GM18861 (cell line): ENCODE data around the gene IMMP2L.
"Not testable (repeated sequence)": the region's sequence is repeated elsewhere in the genome, so short reads cannot be mapped to it uniquely, and the experiment has no call there.

Source experiments
- ATAC-seq: cut with Tn5 transposase; IDR thresholded peaks from one replicate; pipeline ENCODE4 v1.9.1; 2021; ENCODE audit not compliant: unreplicated experiment

The IMMP2L gene

GRCh38 chr7:110964775-110965174, 597.5 kb downstream of the IMMP2L start:
- no peak for ATAC-seq

- ATAC-seq, result no peak
These were observed 599.5 kb downstream of the IMMP2L start for GRCh38 chr7:110962826-110963225.

GRCh38 chr7:110962374-110962773, 599.9 kb downstream of the IMMP2L start:
- no peak for ATAC-seq

GRCh38 chr7:110960811-110961210, 601.5 kb downstream of the IMMP2L start:
- no peak for ATAC-seq

- ATAC-seq, result no peak
These were observed 614.0 kb downstream of the IMMP2L start for GRCh38 chr7:110948280-110948679.

GRCh38 chr7:110947408-110947807, 614.9 kb downstream of the IMMP2L start:
- ATAC-seq, result no peak

- no peak for ATAC-seq
These were observed 617.2 kb downstream of the IMMP2L start for GRCh38 chr7:110944966-110945644.

- peak; percentile 73 for ATAC-seq
These were observed 617.8 kb downstream of the IMMP2L start for GRCh38 chr7:110944448-110944847.

GRCh38 chr7:110943701-110944345, 618.5 kb downstream of the IMMP2L start:
- ATAC-seq, result no peak

- no peak for ATAC-seq
These were observed 620.9 kb downstream of the IMMP2L start for GRCh38 chr7:110941385-110941784.

- ATAC-seq, result no peak
These were observed 621.5 kb downstream of the IMMP2L start for GRCh38 chr7:110940756-110941155.

GRCh38 chr7:110938165-110938564, 624.1 kb downstream of the IMMP2L start:
- ATAC-seq, result no peak

- ATAC-seq, result not testable (repeated sequence)
These were observed 625.6 kb downstream of the IMMP2L start for GRCh38 chr7:110936665-110937064.

GRCh38 chr7:110929480-110930249, 632.6 kb downstream of the IMMP2L start:
- no peak for ATAC-seq

GRCh38 chr7:110922906-110923305, 639.4 kb downstream of the IMMP2L start:
- ATAC-seq, result no peak

GRCh38 chr7:110921595-110922151, 640.6 kb downstream of the IMMP2L start:
- ATAC-seq, result no peak

- peak; percentile 89 for ATAC-seq
These were observed 643.2 kb downstream of the IMMP2L start for GRCh38 chr7:110918949-110919548.

- peak; percentile 49 for ATAC-seq
These were observed 648.0 kb downstream of the IMMP2L start for GRCh38 chr7:110914263-110914662.

- ATAC-seq, result no peak
These were observed 650.7 kb downstream of the IMMP2L start for GRCh38 chr7:110911632-110912031.

GRCh38 chr7:110909117-110909516, 653.2 kb downstream of the IMMP2L start:
- no peak for ATAC-seq
